ENCODE measurements around the gene GHR. TPM values are rescaled to one million over a fixed set of nuclear protein-coding genes. Genes with fewer than 3 reads are reported as not detected.

Gene GHR
- total RNA-seq, 1 donor from 2014 or later = 0.75 TPM

DNA sequence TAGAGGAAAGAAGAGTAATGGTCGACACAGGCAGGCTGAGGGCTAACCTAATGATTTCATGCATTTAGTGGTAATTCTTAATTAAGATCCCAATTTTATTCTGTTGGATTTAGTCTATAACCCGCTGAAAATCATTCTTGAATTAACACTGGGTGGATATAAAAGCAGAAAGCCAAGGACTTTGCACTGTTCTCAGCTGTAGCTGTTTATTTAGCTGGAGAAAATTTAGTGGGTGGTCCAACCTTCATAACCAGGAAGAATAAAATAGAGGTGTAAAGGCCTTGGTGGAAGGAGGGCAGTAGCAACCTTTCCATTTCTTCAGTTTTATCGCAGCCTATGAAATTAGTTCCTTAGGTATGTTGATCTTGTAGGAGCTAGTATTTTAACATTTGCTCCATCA is 92.3 kb downstream of the GHR start:
- no peak for DNase-seq (ENCODE audit: low read depth)

DNA sequence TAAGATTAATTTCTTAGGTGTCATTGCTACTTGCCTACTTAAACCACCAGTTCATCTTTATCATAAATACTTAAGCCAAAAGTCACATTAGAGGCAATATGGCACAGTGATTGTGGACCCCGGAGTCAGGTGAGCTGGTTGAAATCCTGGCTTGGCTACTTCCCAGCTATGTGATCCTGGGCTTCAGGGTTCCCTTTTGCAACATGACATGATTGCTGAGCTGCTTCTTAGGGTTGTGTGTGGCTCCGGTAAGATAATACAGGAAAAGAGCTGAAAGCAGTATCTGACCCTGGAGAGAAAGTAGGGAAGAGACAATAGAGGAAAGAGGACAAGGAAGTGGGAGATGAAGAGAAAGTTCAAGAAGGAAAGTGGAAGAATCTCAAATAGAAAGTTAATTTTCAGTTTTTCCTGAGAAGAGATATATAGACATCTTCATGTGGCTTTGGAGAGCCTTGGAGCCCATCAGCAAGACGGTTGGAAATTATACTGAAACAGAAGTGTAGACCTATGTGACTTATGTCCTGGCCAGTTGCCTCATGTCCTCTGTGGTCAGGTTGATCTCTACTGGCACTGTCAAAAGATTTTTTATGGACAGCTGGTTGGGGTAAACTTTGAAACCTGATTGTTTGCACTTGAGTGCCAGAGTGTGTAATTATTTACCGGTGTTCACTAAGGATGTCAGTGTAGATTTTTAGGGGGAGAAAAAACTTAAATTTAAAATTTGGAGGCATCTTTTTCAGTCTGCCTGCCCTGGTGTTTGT is 93.2 kb downstream of the GHR start:
- peak; percentile 26 for DNase-seq (ENCODE audit: low read depth)

DNA sequence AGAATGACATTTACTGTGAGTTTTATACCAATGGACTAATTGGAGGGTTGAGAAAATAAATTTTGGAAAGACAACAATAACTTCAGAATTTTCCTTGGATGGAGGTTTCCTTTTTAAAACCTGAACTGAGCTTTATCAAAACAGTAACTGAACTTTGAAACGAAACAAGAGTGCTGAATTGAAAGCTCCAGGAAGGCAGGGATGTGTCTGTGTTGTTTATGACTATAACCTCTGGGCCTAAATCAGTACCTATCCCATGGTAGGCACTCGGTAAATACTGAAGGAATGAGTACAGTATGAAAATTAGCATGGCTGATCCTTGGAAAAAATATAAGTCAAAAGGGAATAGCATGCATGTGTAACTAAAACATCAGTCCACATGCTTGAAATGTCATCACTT is 93.9 kb downstream of the GHR start:
- DNase-seq (ENCODE audit: low read depth) = no peak

DNA sequence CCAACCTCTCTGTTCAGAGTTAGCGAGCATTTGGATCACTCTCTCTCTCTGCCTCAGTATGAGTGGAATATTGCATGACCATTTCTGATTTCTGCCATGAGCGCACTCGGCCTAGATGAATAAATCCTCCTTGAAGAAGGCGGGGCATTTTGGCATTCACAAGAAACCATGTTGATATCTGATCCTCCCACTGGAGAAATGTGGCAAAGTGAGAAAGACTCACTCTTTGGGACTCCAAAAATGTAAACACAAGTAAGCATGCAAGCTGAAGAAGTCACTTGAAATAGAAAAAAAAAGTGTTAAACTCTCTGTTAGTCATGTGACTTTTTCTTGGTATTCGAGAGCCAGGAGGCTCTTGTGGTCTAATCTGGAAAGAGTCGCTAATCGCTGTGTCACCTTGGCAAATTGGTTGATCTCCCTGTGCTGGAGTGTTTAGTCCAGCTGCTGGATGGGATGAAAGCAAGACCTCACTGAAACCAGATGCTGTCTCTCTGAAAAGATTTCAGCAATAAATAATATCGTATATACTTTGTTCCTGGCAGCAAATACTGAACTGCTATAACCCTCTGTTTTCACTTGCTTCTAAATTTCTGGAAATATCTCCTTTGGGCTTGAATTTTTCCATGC is 95.5 kb downstream of the GHR start:
- DNase-seq (ENCODE audit: low read depth) = peak; percentile 9

DNA sequence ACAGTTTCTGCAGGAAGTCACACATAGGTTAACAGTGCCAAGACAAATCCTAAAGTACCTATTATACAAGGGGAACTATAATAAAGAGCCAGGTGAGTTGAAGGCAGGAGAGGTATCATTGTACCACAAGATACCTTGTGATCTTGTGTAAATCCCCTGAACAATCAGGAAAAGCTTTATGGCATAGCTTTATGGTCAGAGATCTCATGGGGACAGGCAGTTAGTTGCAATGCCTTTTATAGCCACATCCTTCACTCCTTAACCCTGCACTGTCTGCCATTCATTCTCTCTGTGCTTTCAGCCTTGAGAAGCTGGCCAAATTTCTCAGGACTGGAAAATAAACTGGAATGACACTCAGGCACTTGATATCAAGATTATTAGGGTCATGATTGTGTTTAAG is 97.0 kb downstream of the GHR start:
- no peak for DNase-seq (ENCODE audit: low read depth)

DNA sequence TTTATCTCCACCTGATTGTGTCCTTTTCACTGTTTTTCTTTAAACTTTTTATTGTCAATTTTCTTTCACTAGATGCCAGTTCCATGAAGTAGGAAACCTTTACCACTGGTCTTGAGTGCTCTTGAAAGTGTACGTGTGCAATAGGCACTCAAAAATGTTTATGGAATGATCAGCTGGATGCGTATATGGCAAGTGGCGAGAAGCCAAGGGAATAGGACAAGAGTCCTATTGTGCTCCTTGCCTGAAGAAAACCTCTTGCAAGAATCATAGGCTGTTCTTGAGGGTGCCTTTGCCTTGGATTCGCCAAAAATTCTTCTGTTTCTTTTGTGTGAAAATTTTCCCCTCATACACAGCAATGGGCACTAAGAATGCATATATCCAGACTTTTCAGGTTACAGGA is 97.7 kb downstream of the GHR start:
- no peak for DNase-seq (ENCODE audit: low read depth)

DNA sequence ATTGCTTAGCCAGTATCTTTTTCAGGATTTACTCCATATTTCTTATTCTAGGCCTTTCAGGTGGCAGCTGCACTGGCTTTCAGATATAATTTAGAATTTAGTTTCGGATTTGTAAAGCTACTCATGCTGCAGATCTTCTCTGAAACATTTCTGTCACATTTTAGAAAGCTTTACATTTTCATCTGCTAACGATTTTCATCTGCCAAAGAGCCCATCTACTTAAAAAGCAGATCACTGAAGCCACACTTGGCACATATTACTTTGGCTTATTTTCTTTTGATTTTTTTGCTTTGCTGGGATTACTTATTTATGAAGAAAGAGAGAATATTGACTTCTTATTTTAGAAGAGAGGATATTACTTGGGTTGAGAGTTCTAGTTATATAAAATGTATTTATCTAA is 98.2 kb downstream of the GHR start:
- no peak for DNase-seq (ENCODE audit: low read depth)

DNA sequence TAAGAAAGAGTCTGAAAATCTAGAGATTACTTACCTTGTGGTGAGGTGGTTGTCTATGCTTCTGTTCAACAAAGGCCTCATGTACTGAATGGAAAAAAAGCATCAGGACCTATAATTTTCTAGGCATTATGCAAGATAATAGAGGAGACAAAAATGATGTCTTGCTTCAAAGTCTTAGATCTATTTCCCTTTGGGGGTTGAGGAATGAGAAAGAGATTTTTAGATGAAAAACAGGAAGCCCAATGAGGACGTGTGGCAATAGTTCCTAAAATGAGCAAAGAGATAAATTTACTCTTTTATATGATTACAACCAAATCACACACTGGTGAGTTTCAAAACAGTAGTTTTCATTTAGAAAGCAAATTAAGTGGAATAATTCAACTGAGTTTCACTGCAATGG is 99.5 kb downstream of the GHR start:
- DNase-seq (ENCODE audit: low read depth) = no peak

DNA sequence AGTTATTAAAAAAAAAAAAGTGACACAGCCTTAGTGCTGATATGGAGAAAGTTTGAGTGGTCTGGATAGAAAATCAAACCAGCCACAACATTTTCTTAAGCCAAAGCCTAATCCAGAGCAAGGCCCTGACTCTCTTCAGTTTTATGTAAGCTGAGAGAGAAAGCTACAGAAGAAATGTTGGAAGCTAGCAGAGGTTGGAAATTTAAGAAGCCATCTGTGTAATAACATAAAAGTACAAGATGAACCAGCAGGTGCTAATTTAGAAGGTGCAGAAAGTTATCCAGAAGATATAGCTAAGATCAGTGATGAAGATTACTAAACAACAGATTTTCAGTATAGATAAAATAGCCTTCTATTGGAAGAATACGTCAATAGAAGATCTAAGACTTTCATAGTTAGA is 102.9 kb downstream of the GHR start:
- DNase-seq (ENCODE audit: low read depth) = no peak

DNA sequence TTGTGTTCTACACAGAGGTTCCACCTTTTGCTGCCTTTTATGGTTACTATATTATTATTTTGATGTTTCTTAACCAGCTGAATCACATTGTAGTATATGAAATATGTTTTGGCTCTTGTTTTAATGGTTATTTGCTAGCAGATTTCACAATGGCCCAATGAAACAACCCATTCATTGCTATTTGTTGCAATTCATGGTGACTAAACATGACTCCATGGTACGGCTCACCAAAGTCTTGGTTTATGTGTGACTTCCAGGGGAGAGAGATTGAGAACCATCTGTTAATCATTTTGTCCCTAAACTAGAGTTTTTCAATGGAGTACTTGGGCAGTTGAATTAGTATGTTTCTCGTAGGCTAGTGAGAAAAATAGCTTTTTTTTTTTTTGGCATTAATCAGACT is 108.4 kb downstream of the GHR start:
- DNase-seq (ENCODE audit: low read depth) = no peak

DNA sequence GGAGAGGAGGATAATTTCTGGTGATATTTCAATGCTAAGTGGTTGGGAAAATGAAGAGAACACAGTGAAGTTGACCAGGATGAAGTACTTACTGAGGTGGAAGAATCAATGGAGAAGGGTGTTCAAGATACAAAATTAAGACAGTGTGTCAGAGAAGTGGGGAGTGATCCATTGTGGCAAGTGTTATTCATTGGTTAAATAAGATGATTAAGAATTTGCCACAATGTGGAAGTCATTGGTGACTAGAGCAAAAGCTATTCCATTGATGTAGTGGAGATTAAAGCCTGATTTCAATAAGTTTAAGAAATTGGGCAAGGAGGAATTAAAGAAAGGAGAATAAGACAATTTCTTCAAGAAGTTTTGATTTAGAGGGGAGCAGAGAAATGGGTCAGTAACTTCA is 118.9 kb downstream of the GHR start:
- no peak for DNase-seq (ENCODE audit: low read depth)

DNA sequence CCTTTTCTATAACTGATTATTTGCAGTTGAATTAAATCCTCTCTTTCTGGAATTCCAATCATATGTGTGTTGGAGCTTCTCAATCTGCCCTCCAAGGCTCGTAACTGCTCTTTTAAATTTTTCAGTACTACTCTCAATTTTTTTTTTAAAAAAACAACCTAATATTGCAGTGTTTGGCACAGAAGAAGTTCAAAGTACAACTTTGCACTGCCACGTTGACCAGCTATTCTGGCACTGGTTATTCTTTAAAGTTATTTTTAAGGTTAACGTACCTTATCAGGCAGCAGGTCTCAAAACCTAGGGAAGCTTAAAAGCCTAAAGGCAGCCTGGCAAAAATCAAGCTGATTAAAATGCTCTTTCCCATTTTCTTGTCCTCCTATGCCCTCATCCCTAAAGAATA is 120.5 kb downstream of the GHR start:
- DNase-seq (ENCODE audit: low read depth) = no peak

DNA sequence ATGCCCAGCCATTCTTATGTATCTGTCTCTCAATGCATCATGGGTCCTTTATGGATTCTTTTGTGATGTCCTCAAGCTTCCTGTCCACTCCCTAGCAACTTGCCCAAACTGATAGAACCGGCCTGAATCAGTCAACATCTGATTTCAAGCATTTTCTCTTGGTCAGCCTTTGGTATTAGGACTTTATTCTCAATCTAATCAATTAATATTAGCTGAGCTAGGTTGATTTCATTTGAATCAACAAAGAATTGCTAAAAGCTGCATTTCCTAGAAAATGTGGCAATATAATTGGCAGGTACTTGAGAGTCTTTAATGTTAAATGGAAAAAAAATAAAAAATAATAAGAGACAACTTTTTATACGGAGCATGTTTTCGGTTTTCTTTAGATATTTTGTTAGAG is 121.8 kb downstream of the GHR start:
- DNase-seq (ENCODE audit: low read depth) = no peak

DNA sequence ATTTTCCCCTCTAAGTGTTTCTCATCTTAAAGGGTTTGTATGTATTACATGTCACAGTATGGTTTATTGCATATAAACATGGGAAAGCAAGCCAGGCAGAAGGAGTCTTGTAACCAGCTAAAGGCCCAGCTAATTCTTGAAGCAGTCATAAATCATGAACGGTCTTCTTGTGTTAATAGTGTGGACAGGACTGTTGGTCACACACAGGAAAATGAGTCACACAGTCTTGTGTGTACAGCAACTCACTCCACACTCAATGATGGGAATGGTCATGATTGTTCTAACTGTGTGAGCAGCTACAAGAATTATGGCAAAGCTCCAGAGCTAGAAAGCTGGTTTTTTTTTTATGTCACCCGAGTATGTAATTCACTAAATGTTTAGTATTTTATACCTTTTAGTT is 123.9 kb downstream of the GHR start:
- no peak for DNase-seq (ENCODE audit: low read depth)

DNA sequence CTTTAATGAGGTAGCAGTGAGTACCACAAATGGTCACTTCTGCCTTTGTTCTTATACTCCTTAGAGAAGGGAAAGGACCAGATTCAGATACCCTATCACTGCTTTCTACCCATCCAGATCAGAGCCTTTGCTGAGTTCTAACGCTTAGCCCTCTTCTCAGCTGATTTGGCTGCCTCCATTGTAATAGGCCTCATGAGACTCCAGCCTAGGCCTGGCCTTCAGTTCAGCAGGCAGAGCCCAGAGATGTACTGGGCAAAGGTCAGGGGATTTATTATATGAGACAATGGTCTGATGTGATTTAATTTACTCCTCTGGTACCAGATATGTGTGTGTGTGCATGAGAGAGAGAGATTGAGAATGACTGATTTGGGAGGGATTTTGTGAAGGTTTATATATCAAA is 124.7 kb downstream of the GHR start:
- DNase-seq (ENCODE audit: low read depth) = no peak

DNA sequence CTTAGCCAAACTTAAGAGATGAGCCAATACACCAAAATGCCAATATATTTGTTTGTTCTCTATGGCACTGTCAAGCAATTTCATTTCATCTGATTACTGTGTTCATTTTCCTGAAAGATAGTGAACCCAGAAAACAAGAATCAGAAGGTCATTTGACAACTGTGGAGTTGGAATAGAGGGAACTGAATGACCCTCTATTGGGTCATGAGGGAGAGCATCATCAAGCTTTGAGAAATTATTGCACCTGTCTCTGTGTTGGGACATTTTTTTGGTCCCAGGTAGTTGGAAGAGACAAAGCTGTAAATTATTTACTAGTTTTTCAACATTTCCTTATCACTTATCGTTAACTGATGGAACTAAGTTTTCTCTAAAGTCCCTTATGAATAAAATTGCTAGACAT is 129.4 kb downstream of the GHR start:
- DNase-seq (ENCODE audit: low read depth) = no peak

DNA sequence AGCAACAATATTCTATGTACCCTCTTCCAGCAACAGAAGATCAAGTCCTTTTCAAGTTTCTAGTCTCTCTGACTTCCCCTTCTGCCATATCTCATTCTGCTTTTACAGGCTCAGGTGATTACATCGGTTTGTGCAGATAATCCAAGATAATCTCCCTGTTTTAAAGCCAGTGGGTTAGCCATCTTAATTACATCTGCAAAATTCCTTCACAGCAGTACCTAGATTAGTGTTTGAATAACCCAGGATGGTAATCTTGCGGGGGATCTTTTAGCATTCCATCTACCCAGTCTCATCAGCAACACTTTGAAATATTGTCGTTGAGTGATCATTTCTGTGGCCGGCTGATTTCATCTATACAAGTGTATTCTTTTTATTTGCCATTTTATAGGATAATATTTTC is 130.2 kb downstream of the GHR start:
- no peak for DNase-seq (ENCODE audit: low read depth)

DNA sequence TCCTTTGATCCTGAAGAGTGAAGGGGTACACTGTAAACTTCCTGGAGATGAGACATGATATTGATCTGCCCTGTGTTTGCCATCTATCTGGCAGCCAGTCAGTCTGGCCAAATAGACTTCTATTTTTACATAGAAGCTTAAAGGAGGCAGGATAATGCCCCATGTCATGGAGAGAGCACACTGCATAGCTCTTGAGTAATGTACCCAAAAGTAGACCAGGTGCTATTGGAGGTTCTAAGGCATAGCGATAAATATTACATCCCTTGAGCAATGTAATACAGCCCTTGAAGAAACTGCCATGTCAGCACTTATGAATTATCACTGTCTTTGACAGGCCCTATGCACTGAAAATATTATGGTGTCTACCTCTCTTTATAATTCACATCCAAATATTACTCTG is 131.8 kb downstream of the GHR start:
- no peak for DNase-seq (ENCODE audit: low read depth)

DNA sequence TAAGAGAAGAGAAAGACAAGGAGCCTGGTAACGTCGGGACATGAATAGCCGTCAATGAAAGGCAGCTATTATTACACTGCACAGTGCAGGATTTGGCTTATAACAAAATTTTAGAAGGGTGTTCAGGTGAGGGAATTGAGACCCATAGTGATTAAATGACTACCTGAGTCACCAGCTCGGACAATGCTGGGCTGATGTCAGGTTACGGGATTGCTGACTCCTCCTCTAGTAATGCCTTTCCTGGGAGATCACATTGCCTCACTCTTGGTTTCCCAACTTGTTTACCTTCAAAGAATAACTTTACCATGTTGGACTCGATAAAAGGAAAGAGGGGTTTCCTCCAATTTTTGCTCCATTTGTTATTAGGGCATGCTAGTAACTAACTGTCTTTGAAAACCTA is 132.6 kb downstream of the GHR start:
- no peak for DNase-seq (ENCODE audit: low read depth)

DNA sequence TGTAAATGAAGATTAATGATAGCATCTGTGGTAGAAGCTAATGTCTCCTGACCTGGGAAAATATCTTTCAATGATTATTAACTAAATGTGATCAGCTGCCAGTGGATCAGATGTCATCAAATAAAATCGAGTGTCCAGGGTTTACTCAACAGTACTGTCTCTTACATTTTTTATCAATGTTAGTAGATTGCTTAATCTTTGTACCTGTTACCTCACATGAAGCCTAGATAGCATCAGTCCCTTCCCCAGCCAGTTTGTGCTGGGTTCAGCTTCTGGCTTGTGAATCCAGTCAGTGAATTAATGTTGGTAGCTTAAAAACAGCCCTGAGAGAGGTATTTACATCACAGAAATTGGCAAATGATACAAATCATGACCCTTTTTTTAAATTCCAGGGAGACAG is 134.4 kb downstream of the GHR start:
- DNase-seq (ENCODE audit: low read depth) = no peak

DNA sequence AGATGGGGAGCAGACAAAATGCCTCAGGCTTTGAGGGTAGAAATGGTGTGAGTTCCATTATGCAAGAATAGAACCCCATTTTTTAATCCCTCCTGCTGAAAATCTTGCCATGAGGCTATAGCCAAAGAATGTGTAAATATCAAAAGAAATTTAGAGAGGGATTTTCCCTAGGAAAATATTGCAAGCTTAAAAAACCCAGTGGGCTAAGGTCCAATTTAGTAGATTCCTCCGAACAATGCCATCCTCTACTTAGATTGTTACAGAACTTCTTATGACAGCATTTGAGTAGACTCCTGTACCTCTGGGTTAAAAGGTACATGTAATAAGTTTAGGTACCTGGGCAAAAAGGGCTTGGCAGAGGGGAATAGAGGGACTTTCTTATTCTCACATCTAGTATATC is 138.4 kb downstream of the GHR start:
- no peak for DNase-seq (ENCODE audit: low read depth)

DNA sequence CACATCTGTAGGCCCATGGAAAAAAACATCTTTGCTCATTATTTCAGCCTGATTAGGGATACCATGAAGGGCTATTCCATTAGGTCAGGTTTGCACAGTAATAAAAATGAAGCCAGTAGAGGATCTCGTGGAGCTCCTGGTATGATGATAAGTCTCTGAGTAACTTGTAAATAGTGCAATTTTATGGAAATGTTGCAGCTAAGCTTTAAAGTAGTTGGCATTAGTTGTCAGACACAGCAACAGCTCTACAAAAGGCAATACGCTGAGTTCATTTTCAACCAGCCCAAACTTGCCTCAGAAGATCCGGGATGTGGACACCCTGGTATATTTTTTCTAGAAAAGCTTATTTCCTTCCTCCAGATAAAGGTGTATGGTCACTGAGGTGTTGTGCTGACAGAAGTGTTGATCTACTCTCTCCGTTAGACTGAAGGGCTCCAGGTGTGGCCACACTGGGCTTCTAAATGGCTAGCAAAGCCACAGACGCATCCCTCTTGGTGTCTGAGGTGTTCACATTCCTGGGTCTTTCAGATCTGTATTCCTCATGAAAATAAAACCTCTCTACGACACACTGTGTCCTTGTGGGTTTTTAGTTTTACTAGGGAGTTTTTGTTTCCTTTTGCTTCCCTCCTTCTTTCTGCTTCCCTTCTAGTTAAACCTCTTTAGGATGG is 141.6 kb downstream of the GHR start:
- DNase-seq (ENCODE audit: low read depth) = no peak

Data from myocyte (in vitro differentiated cells).